Loucy (cell line): ENCODE results near the gene HMHB1.

Experiments used
- CTCF ChIP-seq: fragments of 200-600 bp; sonication (generic); conservative IDR thresholded peaks from 2 replicates; pipeline ENCODE4 v1.5.1; 2014; ENCODE audit warnings: mild to moderate bottlenecking, antibody characterized with exemption, low read length
- EZH2phosphoT487 ChIP-seq: fragments of 200-600 bp; IDR thresholded peaks from 2 replicates; pipeline ENCODE4 v1.6.1; 2018; ENCODE audit warnings: antibody characterized with exemption, mild to moderate bottlenecking, moderate library complexity, borderline replicate concordance

GRCh38 chr5:143820451-143820850 lies 8.5 kb downstream of the HMHB1 start:
- TF ChIP-seq CTCF (no peak), EZH2phosphoT487 (no peak)
